GM12872 (cell line): ENCODE data around the gene CABLES1.

Experiments
- TF ChIP-seq, protein P1 (sequence below): IDR thresholded peaks from 3 replicates; pipeline ENCODE4 v1.5.1; 2011; ENCODE audit warnings: low read depth, mild to moderate bottlenecking, low read length, moderate library complexity; ENCODE audit not compliant: insufficient read depth

CABLES1 gene

GRCh38 chr18:23189768-23190661 is 54.7 kb downstream of the CABLES1 start:
- TF ChIP-seq, protein P1, sequence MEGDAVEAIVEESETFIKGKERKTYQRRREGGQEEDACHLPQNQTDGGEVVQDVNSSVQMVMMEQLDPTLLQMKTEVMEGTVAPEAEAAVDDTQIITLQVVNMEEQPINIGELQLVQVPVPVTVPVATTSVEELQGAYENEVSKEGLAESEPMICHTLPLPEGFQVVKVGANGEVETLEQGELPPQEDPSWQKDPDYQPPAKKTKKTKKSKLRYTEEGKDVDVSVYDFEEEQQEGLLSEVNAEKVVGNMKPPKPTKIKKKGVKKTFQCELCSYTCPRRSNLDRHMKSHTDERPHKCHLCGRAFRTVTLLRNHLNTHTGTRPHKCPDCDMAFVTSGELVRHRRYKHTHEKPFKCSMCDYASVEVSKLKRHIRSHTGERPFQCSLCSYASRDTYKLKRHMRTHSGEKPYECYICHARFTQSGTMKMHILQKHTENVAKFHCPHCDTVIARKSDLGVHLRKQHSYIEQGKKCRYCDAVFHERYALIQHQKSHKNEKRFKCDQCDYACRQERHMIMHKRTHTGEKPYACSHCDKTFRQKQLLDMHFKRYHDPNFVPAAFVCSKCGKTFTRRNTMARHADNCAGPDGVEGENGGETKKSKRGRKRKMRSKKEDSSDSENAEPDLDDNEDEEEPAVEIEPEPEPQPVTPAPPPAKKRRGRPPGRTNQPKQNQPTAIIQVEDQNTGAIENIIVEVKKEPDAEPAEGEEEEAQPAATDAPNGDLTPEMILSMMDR: no peak

DNA sequence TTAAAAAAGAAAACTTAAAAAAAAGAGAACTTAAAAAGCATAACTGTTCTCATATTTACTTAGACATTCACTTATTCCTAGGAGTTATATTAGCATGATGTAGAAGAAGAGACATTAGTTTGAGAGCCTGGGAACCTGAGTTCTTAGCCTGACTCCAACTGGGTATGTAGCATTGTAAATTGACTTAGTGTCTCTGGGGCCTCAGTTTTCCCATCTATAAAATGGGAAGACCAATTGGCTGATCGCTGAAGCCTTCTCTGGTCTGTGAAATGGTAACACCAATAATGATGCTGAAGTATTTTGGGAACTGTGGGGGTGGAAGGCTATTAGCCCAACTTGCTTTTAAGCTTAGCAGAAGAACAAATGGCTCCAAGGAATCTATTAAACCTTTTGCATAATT is 55.9 kb downstream of the CABLES1 start:
- TF ChIP-seq, protein P1: no peak

DNA sequence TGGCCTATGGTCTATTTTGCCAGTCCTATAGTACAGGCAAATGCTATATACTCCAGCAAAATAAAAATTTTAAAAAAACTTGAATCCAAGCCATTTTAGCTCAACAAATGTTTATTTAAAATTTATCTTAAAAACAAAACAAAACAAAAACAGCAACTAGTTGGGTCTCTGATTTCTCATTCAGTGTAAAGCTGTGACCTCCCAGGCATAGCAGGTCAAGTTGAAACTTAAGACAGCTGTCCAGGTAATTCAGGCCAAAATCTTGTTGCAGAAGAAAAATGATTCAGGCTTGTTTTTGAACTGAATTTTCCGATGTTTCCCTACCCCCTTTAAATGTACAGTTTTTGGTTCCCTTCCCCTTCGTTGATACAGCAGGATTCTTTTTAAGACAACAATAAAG is 58.5 kb downstream of the CABLES1 start:
- TF ChIP-seq, protein P1: no peak

DNA sequence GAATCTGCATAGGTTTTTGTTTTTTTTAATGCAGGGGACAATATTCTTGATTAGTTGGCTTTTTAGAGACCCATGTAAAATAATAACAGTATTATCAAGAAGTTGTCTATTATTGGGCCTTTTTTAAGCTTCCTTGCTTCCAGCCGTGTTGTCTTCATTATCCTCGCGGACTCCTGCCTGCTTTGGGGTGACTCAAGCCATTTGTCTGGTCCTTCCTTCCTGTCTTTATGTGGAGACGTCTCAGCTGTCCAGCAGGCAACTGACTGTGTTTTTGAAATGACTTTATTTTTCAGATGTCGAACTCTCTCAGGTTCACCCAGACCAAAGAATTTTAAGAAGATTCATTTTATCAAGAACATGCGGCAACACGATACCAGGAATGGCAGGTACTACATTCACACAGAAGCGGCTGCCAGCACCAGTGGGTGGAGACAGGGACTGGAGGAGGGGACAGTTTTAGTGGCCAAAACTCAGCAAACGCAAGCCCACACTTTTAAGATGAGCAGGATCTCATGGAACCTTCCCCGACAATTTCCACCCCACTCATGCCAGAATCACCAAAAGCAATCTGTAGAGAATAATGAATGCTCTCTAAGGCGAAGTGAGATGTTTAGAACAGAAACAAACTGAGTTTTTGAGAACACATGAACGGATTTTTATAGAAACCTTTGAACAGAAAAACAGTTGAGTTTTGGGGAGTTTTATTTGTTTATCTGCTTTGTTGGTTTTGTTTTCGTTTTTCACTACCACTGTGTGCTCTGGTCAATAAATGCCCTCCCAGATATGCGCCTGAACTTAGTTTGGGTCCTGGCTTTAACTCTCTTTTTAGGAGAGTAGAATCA is 59.1 kb downstream of the CABLES1 start:
- TF ChIP-seq, protein P1: no peak

DNA sequence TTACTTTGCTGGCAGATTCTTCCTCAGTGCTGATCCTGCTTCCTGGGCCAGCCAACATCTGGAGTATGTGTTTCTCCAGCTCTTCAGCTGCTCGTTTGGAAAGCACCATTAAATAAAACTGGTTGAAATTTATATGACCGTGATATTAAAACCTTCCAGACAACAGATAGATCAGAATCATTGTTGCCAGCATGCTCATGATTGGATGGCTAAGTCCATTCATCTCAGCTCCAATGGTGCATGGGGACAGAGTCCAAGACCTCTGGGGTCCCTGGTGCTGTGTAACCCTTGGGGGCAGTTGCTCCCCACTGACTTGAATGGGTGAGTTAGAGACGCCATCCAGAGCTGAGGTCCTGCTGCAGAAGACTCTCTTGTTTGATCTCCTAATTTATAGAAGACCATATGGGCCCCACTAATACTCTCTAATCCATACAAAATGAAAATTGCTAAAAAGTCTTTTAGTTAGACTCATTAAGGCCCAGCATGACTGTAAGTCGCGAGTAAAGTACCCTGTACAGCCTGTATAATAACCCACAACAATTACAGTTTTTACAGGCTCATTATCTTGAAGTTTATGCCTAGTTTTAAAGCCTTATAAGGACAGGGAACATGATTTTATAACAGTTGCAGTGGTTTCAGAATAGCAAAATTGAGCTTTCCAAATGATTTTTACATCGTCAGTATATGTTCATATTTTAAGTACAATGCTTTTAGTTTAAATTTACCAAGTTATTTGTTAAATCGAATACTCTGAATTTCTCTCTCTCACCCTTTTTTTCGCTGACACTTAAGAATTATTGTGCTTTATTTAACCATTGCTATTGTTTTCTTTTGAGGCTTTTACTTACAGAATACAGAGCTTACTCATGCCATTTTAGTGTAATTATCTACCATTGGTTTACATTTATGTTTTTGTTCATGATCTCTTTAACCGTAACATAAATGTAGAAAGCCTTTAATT is 60.0 kb downstream of the CABLES1 start:
- TF ChIP-seq, protein P1: no peak

DNA sequence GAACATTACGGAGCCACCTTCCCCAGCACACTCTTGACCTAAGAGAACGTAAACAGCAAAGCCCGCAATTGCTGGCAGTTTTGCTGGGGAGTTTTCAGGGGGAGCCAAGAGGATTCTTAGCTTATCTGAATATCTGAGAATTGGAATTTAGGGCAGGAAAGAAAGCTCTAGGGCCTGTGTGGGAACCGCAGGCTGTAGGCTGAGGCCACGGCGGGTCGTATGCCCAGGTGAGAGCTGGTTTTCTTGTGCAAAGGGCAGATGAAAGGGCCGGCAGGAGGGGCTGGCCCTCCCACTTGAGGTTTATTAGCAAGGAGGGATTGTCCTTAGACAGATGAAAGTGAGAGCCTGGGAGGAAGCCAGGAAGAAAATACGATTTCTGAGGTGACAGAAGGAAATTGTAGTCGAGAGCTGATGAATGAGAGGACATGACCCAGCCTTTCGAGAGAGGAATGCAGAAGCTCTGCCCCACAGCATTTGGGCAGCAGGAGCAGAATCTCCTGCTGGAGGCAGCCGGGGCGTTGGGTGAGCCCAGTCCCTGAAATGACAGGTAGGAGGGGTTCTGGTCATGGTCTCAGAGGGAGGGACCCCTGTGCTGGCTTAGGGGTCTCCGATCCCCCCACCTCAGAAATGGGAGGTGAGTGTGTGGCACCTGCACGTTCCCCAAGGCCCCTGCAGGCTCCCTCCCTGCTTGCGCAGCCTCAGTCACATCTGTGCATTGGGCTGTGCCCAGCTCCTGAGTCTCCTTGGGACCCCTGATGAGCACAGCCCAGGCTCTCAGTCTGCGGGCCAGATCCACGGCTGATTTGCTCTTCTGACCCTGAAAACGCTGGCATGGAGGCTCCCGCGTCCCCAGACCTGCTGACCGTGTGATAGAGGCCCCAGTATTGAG is 61.1 kb downstream of the CABLES1 start:
- TF ChIP-seq, protein P1: no peak
